Measurements from ENCODE around the gene SIRPG.

- TF ChIP-seq GATA2 (IDR thresholded peaks at IDR 0.05; ENCODE audit: low read depth, low read length), result no peak
- no peak for TF ChIP-seq GATA3 (IDR thresholded peaks at IDR 0.05; ENCODE audit: low read depth, low read length)
Measured at GRCh38 chr20:1688886-1689538, 31.4 kb upstream of the SIRPG start.
